ENCODE data around the gene ZNF268.

DNA sequence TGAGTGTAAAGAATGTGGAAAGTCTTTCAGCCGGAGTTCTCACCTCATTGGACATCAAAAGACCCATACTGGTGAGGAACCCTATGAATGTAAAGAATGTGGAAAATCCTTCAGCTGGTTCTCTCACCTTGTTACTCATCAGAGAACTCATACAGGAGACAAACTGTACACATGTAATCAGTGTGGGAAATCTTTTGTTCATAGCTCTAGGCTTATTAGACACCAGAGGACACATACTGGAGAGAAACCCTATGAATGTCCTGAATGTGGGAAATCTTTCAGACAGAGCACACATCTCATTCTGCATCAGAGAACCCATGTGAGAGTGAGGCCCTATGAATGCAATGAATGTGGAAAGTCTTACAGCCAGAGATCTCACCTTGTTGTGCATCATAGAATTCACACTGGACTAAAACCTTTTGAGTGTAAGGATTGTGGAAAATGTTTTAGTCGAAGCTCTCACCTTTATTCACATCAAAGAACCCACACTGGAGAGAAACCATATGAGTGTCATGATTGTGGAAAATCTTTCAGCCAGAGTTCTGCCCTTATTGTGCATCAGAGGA lies 25.1 kb upstream of the ZNF268 start:
- TF ChIP-seq CTCF (IDR thresholded peaks at IDR 0.05) = no peak
- TF ChIP-seq, protein P1, sequence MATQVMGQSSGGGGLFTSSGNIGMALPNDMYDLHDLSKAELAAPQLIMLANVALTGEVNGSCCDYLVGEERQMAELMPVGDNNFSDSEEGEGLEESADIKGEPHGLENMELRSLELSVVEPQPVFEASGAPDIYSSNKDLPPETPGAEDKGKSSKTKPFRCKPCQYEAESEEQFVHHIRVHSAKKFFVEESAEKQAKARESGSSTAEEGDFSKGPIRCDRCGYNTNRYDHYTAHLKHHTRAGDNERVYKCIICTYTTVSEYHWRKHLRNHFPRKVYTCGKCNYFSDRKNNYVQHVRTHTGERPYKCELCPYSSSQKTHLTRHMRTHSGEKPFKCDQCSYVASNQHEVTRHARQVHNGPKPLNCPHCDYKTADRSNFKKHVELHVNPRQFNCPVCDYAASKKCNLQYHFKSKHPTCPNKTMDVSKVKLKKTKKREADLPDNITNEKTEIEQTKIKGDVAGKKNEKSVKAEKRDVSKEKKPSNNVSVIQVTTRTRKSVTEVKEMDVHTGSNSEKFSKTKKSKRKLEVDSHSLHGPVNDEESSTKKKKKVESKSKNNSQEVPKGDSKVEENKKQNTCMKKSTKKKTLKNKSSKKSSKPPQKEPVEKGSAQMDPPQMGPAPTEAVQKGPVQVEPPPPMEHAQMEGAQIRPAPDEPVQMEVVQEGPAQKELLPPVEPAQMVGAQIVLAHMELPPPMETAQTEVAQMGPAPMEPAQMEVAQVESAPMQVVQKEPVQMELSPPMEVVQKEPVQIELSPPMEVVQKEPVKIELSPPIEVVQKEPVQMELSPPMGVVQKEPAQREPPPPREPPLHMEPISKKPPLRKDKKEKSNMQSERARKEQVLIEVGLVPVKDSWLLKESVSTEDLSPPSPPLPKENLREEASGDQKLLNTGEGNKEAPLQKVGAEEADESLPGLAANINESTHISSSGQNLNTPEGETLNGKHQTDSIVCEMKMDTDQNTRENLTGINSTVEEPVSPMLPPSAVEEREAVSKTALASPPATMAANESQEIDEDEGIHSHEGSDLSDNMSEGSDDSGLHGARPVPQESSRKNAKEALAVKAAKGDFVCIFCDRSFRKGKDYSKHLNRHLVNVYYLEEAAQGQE (IDR thresholded peaks at IDR 0.05; ENCODE audit: insufficient read depth in 1 of 2, low read depth in 2 of 2, low read length in 1 of 2) = no peak
